SK-N-SH (cell line): ENCODE measurements around the gene SLC8A1. TPM values are rescaled to one million over a fixed set of nuclear protein-coding genes. Genes with fewer than 3 reads are reported as not detected.

ENCODE experiments used
- CTCF ChIA-PET: fragments of 300-600, 350-600 bp; formaldehyde crosslinking; extraction: SDS; loops from one replicate; lab custom pipeline; 2021; lab: Yijun Ruan, JAX
- POLR2A ChIA-PET: fragments of 350-600 bp; sonication (Branson Sonifier 250); formaldehyde crosslinking; extraction: SDS; loops from one replicate; lab custom pipeline; 2020; ENCODE audit warnings: antibody characterized with exemption, inconsistent platforms; lab: Yijun Ruan, JAX
- DNase-seq: peaks from one replicate; pipeline ENCODE4 v3.0.0; 2012
- H2AFZ ChIP-seq: fragments of 200-600 bp; sonication (generic); 2 replicates; pipeline ENCODE4 v1.8.1; 2016; ENCODE audit warnings: antibody characterized with exemption, mild to moderate bottlenecking, low read depth
- H3F3A ChIP-seq: fragments of 200-600 bp; sonication (generic); replicated peaks from 2 replicates; pipeline ENCODE3; 2016; ENCODE audit warnings: antibody characterized with exemption, mild to moderate bottlenecking; ENCODE audit not compliant: insufficient read depth
- H3K27ac ChIP-seq, 2 experiments: fragments of 200-500 bp in 1 of 2; fragments of 200-600 bp in 1 of 2; sonication (Bioruptor generic) in 1 of 2; sonication (generic), shearing (Covaris generic) in 1 of 2; 2 replicates each; pipeline versions ENCODE4 v1.5.1 to v1.6.1; 2014 to 2016; ENCODE audit warnings: low read depth in 2 of 2, inconsistent platforms in 1 of 2, low read length in 1 of 2, mild to moderate bottlenecking in 1 of 2, mixed read lengths in 1 of 2
- H3K27me3 ChIP-seq: fragments of 200-600 bp; sonication (generic), shearing (Covaris generic); 2 replicates; pipeline ENCODE4 v1.6.1; 2016; ENCODE audit warnings: mixed run types; ENCODE audit not compliant: insufficient read depth
- H3K36me3 ChIP-seq, 2 experiments: fragments of 200-500 bp in 1 of 2; fragments of 200-600 bp in 1 of 2; sonication (Bioruptor generic) in 1 of 2; sonication (generic) in 1 of 2; replicated peaks in 1 of 2; 2 replicates each; pipeline versions ENCODE3 to v1.5.1; 2014 to 2016; ENCODE audit warnings: low read length in 1 of 2, mild to moderate bottlenecking in 1 of 2; ENCODE audit not compliant: insufficient read depth in 2 of 2, control insufficient read depth in 1 of 2
- H3K4me1 ChIP-seq, 2 experiments: fragments of 200-500 bp in 1 of 2; fragments of 200-600 bp in 1 of 2; sonication (Bioruptor generic) in 1 of 2; sonication (generic), shearing (Covaris generic) in 1 of 2; 2 replicates each; pipeline versions ENCODE4 v1.5.1 to v1.6.1; 2014 to 2016; ENCODE audit warnings: low read depth in 1 of 2, low read length in 1 of 2, mixed run types in 1 of 2; ENCODE audit not compliant: insufficient read depth in 2 of 2, control insufficient read depth in 1 of 2
- H3K4me2 ChIP-seq: fragments of 200-600 bp; sonication (generic), shearing (Covaris generic); 2 replicates; pipeline ENCODE4 v1.6.1; 2017; ENCODE audit warnings: mixed run types
- H3K4me3 ChIP-seq, 2 experiments: fragments of 200-500 bp in 1 of 2; fragments of 200-600 bp in 1 of 2; sonication (Bioruptor generic) in 1 of 2; sonication (generic), shearing (Covaris generic) in 1 of 2; 2 replicates each; pipeline versions ENCODE4 v1.5.1 to v1.8.1; 2014 to 2016; ENCODE audit warnings: low read depth in 2 of 2, inconsistent platforms in 1 of 2, low read length in 1 of 2, mild to moderate bottlenecking in 1 of 2, mixed read lengths in 1 of 2, moderate library complexity in 1 of 2
- H3K79me2 ChIP-seq: fragments of 200-600 bp; sonication (generic); 2 replicates; pipeline ENCODE4 v1.8.1; 2017; ENCODE audit warnings: mild to moderate bottlenecking; ENCODE audit not compliant: insufficient read depth
- H3K9ac ChIP-seq: fragments of 200-600 bp; sonication (generic); 2 replicates; pipeline ENCODE4 v1.6.1; 2017; ENCODE audit warnings: mixed run types
- H3K9me2 ChIP-seq: fragments of 200-600 bp; sonication (generic); 2 replicates; pipeline ENCODE4 v1.6.1; 2017; ENCODE audit warnings: mixed run types
- H3K9me3 ChIP-seq: fragments of 200-600 bp; sonication (generic); 2 replicates; pipeline ENCODE4 v1.6.1; 2017; ENCODE audit warnings: mixed run types, mild to moderate bottlenecking, moderate library complexity
- H4K20me1 ChIP-seq: fragments of 200-600 bp; sonication (generic); 2 replicates; pipeline ENCODE4 v1.6.1; 2017; ENCODE audit warnings: mild to moderate bottlenecking, mixed run types; ENCODE audit not compliant: insufficient read depth
- CHD2 ChIP-seq: fragments of 150-350 bp; IDR thresholded peaks from 2 replicates; pipeline ENCODE4 v1.6.1; 2018; ENCODE audit warnings: low read length; ENCODE audit not compliant: partially characterized antibody
- CTCF ChIP-seq: fragments of 200-600 bp; sonication (generic); IDR thresholded peaks from 2 replicates; pipeline ENCODE4 v1.6.1; 2017; ENCODE audit warnings: antibody characterized with exemption, mild to moderate bottlenecking, moderate library complexity
- ELF1 ChIP-seq: IDR thresholded peaks from 2 replicates; pipeline ENCODE4 v1.4.0; 2012
- FOSL2 ChIP-seq: IDR thresholded peaks from 2 replicates; pipeline ENCODE4 v1.4.0; 2012; ENCODE audit warnings: low read depth, mild to moderate bottlenecking, moderate library complexity, borderline replicate concordance
- FOXM1 ChIP-seq: IDR thresholded peaks from 2 replicates; pipeline ENCODE4 v1.4.0; 2012; ENCODE audit warnings: low read depth, mild to moderate bottlenecking
- GATA2 ChIP-seq: sonication (generic); formaldehyde crosslinking; IDR thresholded peaks from 2 replicates; pipeline ENCODE4 v1.5.0; 2020; ENCODE audit warnings: mild to moderate bottlenecking, missing genetic modification reagents
- MEF2A ChIP-seq: IDR thresholded peaks from 2 replicates; pipeline ENCODE4 v1.4.0; 2012; ENCODE audit warnings: low read depth, borderline replicate concordance
- NFIC ChIP-seq: IDR thresholded peaks from 2 replicates; pipeline ENCODE4 v1.4.0; 2012; ENCODE audit warnings: borderline replicate concordance
- RAD21 ChIP-seq: IDR thresholded peaks from 2 replicates; pipeline ENCODE4 v1.6.1; 2012; ENCODE audit warnings: mild to moderate bottlenecking, low read length
- RXRA ChIP-seq: IDR thresholded peaks from 2 replicates; pipeline ENCODE4 v1.4.0; 2012; ENCODE audit warnings: low read depth, mild to moderate bottlenecking, borderline replicate concordance
- SIN3A ChIP-seq: IDR thresholded peaks from 2 replicates; pipeline ENCODE4 v1.6.1; 2012; ENCODE audit warnings: low read depth, mild to moderate bottlenecking, low read length, moderate library complexity, borderline replicate concordance
- TAF1 ChIP-seq: IDR thresholded peaks from 2 replicates; pipeline ENCODE4 v1.6.1; 2012; ENCODE audit warnings: low read depth, mild to moderate bottlenecking, low read length, moderate library complexity, borderline replicate concordance
- whole genome bisulfite sequencing: methylation state at CpG from one replicate; pipeline ENCODE4 v1.1.6; 2017; ENCODE audit warnings: low lambda C conversion rate; 5-methylcytosine and 5-hydroxymethylcytosine counted together
- polyA plus RNA-seq, 3 experiments: library from polyadenylated mRNA; depleted of rRNA; stranded (reverse); fragments of >200 nt; gene quantifications; 2 replicates each; pipeline ENCODE4 v1.2.3, GENCODE V29; 2012
- TF ChIP-seq, protein P1 (sequence below): IDR thresholded peaks from 2 replicates; pipeline ENCODE4 v1.4.0; 2012; ENCODE audit warnings: low read depth
- TF ChIP-seq, protein P2 (sequence below): fragments of 150-350 bp; IDR thresholded peaks from 2 replicates; pipeline ENCODE4 v1.6.1; 2017; ENCODE audit warnings: antibody characterized with exemption, low read length, low read depth, borderline replicate concordance
- TF ChIP-seq, protein P3 (sequence below): fragments of 150-350 bp; IDR thresholded peaks from 2 replicates; pipeline ENCODE4 v1.6.1; 2016; ENCODE audit warnings: mild to moderate bottlenecking, low read depth, low read length

Gene SLC8A1
- polyA plus RNA-seq, 1 of the 3 experiments (the other 2 are of a cell fraction) = 3.2 TPM

DNA sequence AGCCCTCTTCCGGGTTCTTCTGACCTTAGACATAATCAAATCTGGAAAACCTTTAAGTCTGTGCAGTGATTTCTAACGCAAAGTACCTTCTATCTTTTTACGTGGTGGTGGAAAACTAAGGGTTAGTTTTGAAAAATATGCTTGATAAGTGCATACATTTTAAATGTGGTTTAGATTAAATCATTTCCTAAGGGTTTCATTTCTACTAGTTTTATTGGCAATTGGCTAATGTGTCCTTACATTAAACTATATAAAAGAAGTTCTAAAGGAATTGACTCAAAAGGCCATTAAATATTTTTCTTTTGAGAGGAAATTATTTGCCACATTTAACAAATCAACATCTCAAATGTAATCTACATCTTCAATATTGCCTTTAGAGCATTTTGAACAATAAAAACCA lies 404.5 kb downstream of the SLC8A1 start:
- TF ChIP-seq, protein P1, sequence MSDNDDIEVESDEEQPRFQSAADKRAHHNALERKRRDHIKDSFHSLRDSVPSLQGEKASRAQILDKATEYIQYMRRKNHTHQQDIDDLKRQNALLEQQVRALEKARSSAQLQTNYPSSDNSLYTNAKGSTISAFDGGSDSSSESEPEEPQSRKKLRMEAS = no peak
- TF ChIP-seq NFIC = no peak
- no peak for TF ChIP-seq ELF1
- TF ChIP-seq FOXM1 = no peak
- TF ChIP-seq CHD2 = no peak
- TF ChIP-seq, protein P2, sequence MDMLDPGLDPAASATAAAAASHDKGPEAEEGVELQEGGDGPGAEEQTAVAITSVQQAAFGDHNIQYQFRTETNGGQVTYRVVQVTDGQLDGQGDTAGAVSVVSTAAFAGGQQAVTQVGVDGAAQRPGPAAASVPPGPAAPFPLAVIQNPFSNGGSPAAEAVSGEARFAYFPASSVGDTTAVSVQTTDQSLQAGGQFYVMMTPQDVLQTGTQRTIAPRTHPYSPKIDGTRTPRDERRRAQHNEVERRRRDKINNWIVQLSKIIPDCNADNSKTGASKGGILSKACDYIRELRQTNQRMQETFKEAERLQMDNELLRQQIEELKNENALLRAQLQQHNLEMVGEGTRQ = no peak
- no peak for TF ChIP-seq MEF2A
- no peak for TF ChIP-seq CTCF
- TF ChIP-seq RXRA = no peak
- no peak for TF ChIP-seq GATA2
- TF ChIP-seq SIN3A = no peak
- no peak for TF ChIP-seq RAD21
- no peak for TF ChIP-seq TAF1
- TF ChIP-seq, protein P3, sequence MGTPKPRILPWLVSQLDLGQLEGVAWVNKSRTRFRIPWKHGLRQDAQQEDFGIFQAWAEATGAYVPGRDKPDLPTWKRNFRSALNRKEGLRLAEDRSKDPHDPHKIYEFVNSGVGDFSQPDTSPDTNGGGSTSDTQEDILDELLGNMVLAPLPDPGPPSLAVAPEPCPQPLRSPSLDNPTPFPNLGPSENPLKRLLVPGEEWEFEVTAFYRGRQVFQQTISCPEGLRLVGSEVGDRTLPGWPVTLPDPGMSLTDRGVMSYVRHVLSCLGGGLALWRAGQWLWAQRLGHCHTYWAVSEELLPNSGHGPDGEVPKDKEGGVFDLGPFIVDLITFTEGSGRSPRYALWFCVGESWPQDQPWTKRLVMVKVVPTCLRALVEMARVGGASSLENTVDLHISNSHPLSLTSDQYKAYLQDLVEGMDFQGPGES = no peak
- TF ChIP-seq FOSL2 = no peak
- Histone ChIP-seq H3K4me1 (peaks cover 0 to 14% of the 10 kb centered on the region in 2 experiments; a peak in 3 of 4 replicates), H3K9ac (no peak overlapping the region), H3K27me3 (no peaks in the 10 kb centered on the region), H3K4me3 (no peak overlapping the region), H3K9me2 (no peaks in the 10 kb centered on the region), H3K9me3 (no peaks in the 10 kb centered on the region), H3K27ac (no peak overlapping the region), H2AFZ (no peak overlapping the region; the same call in 1 of the 2 replicates), H3K79me2 (no peaks in the 10 kb centered on the region), H4K20me1 (no peaks in the 10 kb centered on the region), H3K4me2 (no peak overlapping the region), H3F3A (no peaks in the 10 kb centered on the region), H3K36me3 (no peaks in the 10 kb centered on the region)
- WGBS = 65% methylated on average over 3 of the region's 3 CpGs
- POLR2A ChIA-PET = no interaction called here
- no peak for DNase-seq
- CTCF ChIA-PET = no interaction called here
